ENCODE measurements around the gene NIT2. TPM values are rescaled to one million over a fixed set of nuclear protein-coding genes. Genes with fewer than 3 reads are reported as not detected.

Gene NIT2
- total RNA-seq (2014; rRNA removed; shearing (Covaris generic)) (35.6 and 36.0 TPM in 2 replicates), polyA plus RNA-seq (2016; fragmentation: Nextera tagmentation; extraction: Ambion mirVana) (76.2 and 84.0 TPM in 2 replicates)

- H3K79me2 ChIP-seq (ENCODE audit: insufficient read depth): no peaks in the 10 kb centered on the region; the same call in 1 of the 2 replicates
- H3K9ac ChIP-seq: peak within 1 kb of the TSS; percentile 86
- H3K4me2 ChIP-seq (ENCODE audit: unreplicated experiment): peak within 1 kb of the TSS; percentile 90
- H3F3A ChIP-seq (ENCODE audit: insufficient read depth): no peaks in the 10 kb centered on the region
- TF ChIP-seq EZH2phosphoT487 (IDR thresholded peaks at IDR 0.05; ENCODE audit: insufficient read depth, low read depth) (no peak), EZH2 (IDR thresholded peaks at IDR 0.05; ENCODE audit: insufficient read depth, poor library complexity, severe bottlenecking) (no peak)
- H3K4me1 ChIP-seq (ENCODE audit: insufficient read depth): no peaks in the 10 kb centered on the region
- no peaks in the 10 kb centered on the region for H3K9me2 ChIP-seq (ENCODE audit: insufficient read depth)
- WGBS, 2 experiments (ENCODE audit: low coverage in 1 of 2, low lambda C conversion rate in 2 of 2, missing lambda C conversion rate in 2 of 2): 1 to 2% methylated on average over 31 to 57 of the region's 77 CpGs
- in situ Hi-C loops (cut with MboI): no loop called here
- H3K36me3 ChIP-seq (ENCODE audit: low read depth): peaks cover 3% of the 10 kb centered on the region
- peak; percentile 88 for DNase-seq
- no peaks in the 10 kb centered on the region for H3K9me3 ChIP-seq (ENCODE audit: low read depth)
- H3K4me3 ChIP-seq: peak within 1 kb of the TSS; percentile 83
- H4K20me1 ChIP-seq (ENCODE audit: insufficient read depth): no peaks in the 10 kb centered on the region
- H2AFZ ChIP-seq: peak within 1 kb of the TSS; percentile 98
- no peaks in the 10 kb centered on the region for H3K27me3 ChIP-seq (replicated peaks; ENCODE audit: insufficient read depth)
- peak within 1 kb of the TSS; percentile 31 for H3K27ac ChIP-seq
These were observed at the start of gene NIT2 for GRCh38 chr3:100334488-100335351. Gene NIT2 (plus strand): TSS chr3:100334757. CDS start chr3:100334792, 35 bp downstream.

- Histone ChIP-seq H3K9ac (no peak overlapping the region), H3K27me3 (replicated peaks; ENCODE audit: insufficient read depth) (no peaks in the 10 kb centered on the region), H3K79me2 (ENCODE audit: insufficient read depth) (peaks cover 83% of the 10 kb centered on the region), H4K20me1 (ENCODE audit: insufficient read depth) (no peaks in the 10 kb centered on the region; the same call in 1 of the 2 replicates), H3K4me3 (no peak overlapping the region), H3F3A (ENCODE audit: insufficient read depth) (no peaks in the 10 kb centered on the region), H3K4me1 (ENCODE audit: insufficient read depth) (no peaks in the 10 kb centered on the region), H2AFZ (no peak overlapping the region), H3K4me2 (ENCODE audit: unreplicated experiment) (no peak overlapping the region), H3K27ac (no peak overlapping the region), H3K9me2 (ENCODE audit: insufficient read depth) (no peaks in the 10 kb centered on the region), H3K9me3 (ENCODE audit: low read depth) (no peaks in the 10 kb centered on the region), H3K36me3 (ENCODE audit: low read depth) (peaks cover 54% of the 10 kb centered on the region)
- no peak for TF ChIP-seq EZH2 (IDR thresholded peaks at IDR 0.05; ENCODE audit: insufficient read depth, poor library complexity, severe bottlenecking)
- no peak for TF ChIP-seq EZH2phosphoT487 (IDR thresholded peaks at IDR 0.05; ENCODE audit: insufficient read depth, low read depth)
- DNase-seq: no peak
- in situ Hi-C loops (cut with MboI): no loop called here
These were observed 46.2 kb upstream of the NIT2 start for GRCh38 chr3:100288288-100288894.

GRCh38 chr3:100289339-100289738 lies 45.2 kb upstream of the NIT2 start:
- no peak overlapping the region for H2AFZ ChIP-seq
- peak; percentile 22 for DNase-seq
- H3K36me3 ChIP-seq (ENCODE audit: low read depth): peaks cover 54% of the 10 kb centered on the region
- H3F3A ChIP-seq (ENCODE audit: insufficient read depth): no peaks in the 10 kb centered on the region
- no peak overlapping the region for H3K4me2 ChIP-seq (ENCODE audit: unreplicated experiment)
- no peak overlapping the region for H3K4me3 ChIP-seq
- WGBS, 2 experiments (ENCODE audit: low coverage in 1 of 2, low lambda C conversion rate in 2 of 2, missing lambda C conversion rate in 2 of 2): 91 to 92% methylated on average over 2 of the region's 2 CpGs
- H3K9me2 ChIP-seq (ENCODE audit: insufficient read depth): no peaks in the 10 kb centered on the region
- H3K79me2 ChIP-seq (ENCODE audit: insufficient read depth): peaks cover 82% of the 10 kb centered on the region
- in situ Hi-C loops (cut with MboI): no loop called here
- H4K20me1 ChIP-seq (ENCODE audit: insufficient read depth): no peaks in the 10 kb centered on the region; the same call in 1 of the 2 replicates
- TF ChIP-seq EZH2phosphoT487 (IDR thresholded peaks at IDR 0.05; ENCODE audit: insufficient read depth, low read depth) (no peak), EZH2 (IDR thresholded peaks at IDR 0.05; ENCODE audit: insufficient read depth, poor library complexity, severe bottlenecking) (no peak)
- H3K4me1 ChIP-seq (ENCODE audit: insufficient read depth): no peaks in the 10 kb centered on the region
- no peaks in the 10 kb centered on the region for H3K9me3 ChIP-seq (ENCODE audit: low read depth)
- no peak overlapping the region for H3K9ac ChIP-seq
- no peaks in the 10 kb centered on the region for H3K27me3 ChIP-seq (replicated peaks; ENCODE audit: insufficient read depth)
- no peak overlapping the region for H3K27ac ChIP-seq

DNA sequence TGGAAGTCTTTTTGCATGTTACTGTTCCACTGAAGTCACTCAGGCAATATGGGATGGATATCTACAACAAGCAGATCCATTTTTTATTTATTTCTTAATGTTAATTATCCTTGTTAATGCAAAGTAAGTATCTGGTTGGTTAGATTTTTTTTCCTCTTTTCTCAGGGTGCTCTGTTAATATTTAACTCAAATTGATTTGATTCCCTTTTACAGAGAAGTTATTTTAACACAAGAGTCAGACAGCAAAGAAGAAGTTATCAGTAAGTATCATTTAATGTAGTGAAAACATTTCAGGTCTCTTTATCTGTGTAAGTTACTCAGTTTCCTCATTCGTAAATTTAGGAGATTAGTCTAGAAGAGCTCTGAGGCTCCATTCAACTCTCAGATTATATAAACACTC lies 39.5 kb upstream of the NIT2 start:
- DNase-seq: no peak
- Histone ChIP-seq H2AFZ (no peak overlapping the region), H3K9me3 (ENCODE audit: low read depth) (no peaks in the 10 kb centered on the region), H3K36me3 (ENCODE audit: low read depth) (peaks cover 65% of the 10 kb centered on the region), H4K20me1 (ENCODE audit: insufficient read depth) (no peaks in the 10 kb centered on the region; the same call in 1 of the 2 replicates), H3K27ac (no peak overlapping the region), H3K27me3 (replicated peaks; ENCODE audit: insufficient read depth) (no peaks in the 10 kb centered on the region), H3K4me1 (ENCODE audit: insufficient read depth) (peaks cover 13% of the 10 kb centered on the region), H3K9me2 (ENCODE audit: insufficient read depth) (no peaks in the 10 kb centered on the region), H3K79me2 (ENCODE audit: insufficient read depth) (peaks cover 55% of the 10 kb centered on the region), H3K4me3 (no peak overlapping the region), H3F3A (ENCODE audit: insufficient read depth) (peaks cover 22% of the 10 kb centered on the region), H3K4me2 (ENCODE audit: unreplicated experiment) (no peak overlapping the region), H3K9ac (no peak overlapping the region)
- 98 to 100% methylated on average over 1 of the region's 1 CpG for WGBS, 2 experiments (ENCODE audit: low coverage in 1 of 2, low lambda C conversion rate in 2 of 2, missing lambda C conversion rate in 2 of 2)
- in situ Hi-C loops (cut with MboI): no loop called here
- TF ChIP-seq EZH2phosphoT487 (IDR thresholded peaks at IDR 0.05; ENCODE audit: insufficient read depth, low read depth): no peak
- TF ChIP-seq EZH2 (IDR thresholded peaks at IDR 0.05; ENCODE audit: insufficient read depth, poor library complexity, severe bottlenecking): no peak
